ENCODE data around the gene LYZ. TPM values are rescaled to one million over a fixed set of nuclear protein-coding genes. Genes with fewer than 3 reads are reported as not detected.

The LYZ gene
- total and polyA plus RNA-seq, 2 donors (not counting 3 experiments of a cell fraction or from before 2014, with no cell fraction given) = not detected

- POLR2A ChIA-PET = no interaction called here
These were observed 49.2 kb upstream of the LYZ start for GRCh38 chr12:69298947-69299346.

More at GRCh38 chr12:69298947-69299346, 49.2 kb upstream of the LYZ start:
- Histone ChIP-seq H2AFZ (ENCODE audit: low read depth, low read length) (no peak overlapping the region), H3K9ac (replicated peaks; ENCODE audit: extremely low read depth, insufficient read depth, low read length) (no peak overlapping the region), H3K4me3 (replicated peaks in 1 of 3; ENCODE audit: insufficient read depth in 1 of 3, low read depth in 1 of 3, low read length in 3 of 3) (no peak overlapping the region), H4K20me1 (replicated peaks; ENCODE audit: control insufficient read depth, extremely low read depth, insufficient read depth, low read length) (no peaks in the 10 kb centered on the region), H3K79me2 (ENCODE audit: control insufficient read depth, insufficient read depth, low read length) (no peaks in the 10 kb centered on the region), H3K36me3 (ENCODE audit: control insufficient read depth in 2 of 2, extremely low read depth in 1 of 2, insufficient read depth in 2 of 2, low read length in 2 of 2) (no peaks in the 10 kb centered on the region), H3K9me1 (replicated peaks; ENCODE audit: control insufficient read depth, extremely low read depth, insufficient read depth, low read length) (no peaks in the 10 kb centered on the region), H3K4me1 (ENCODE audit: control insufficient read depth, extremely low read depth, insufficient read depth, low read length) (no peaks in the 10 kb centered on the region), H3K4me2 (ENCODE audit: insufficient read depth, low read length) (no peak overlapping the region), H3K27me3 (ENCODE audit: control insufficient read depth in 2 of 2, insufficient read depth in 2 of 2, low read length in 2 of 2) (peaks cover 9 to 25% of the 10 kb centered on the region in 2 experiments), H3K9me3 (replicated peaks; ENCODE audit: control insufficient read depth, insufficient read depth, low read length) (no peaks in the 10 kb centered on the region), H3K27ac (ENCODE audit: insufficient read depth, low read depth, low read length) (no peak overlapping the region)
- DNase-seq (ENCODE audit: low read depth, low spot score) (no peak), FAIRE-seq (no peak)
- intact Hi-C loops (cut with micrococcal nuclease) (no loop called here), dilution Hi-C loops (cut with MboI; ENCODE audit: extremely low pct_ligation_motif_present, low sequenced_read_pairs) (no loop called here)
- TF ChIP-seq POLR2A (IDR thresholded peaks at IDR 0.05; ENCODE audit: low read depth, low read length) (no peak), CTCF (IDR thresholded peaks at IDR 0.05; ENCODE audit: extremely low read depth in 1 of 2, insufficient read depth in 1 of 2, low read depth in 1 of 2, low read length in 2 of 2) (no peak), FOS (IDR thresholded peaks at IDR 0.05; ENCODE audit: borderline replicate concordance, insufficient read depth, low read length) (no peak), EZH2 (IDR thresholded peaks at IDR 0.05; ENCODE audit: borderline replicate concordance, low read depth, low read length, severe bottlenecking) (no peak), GATA2 (IDR thresholded peaks at IDR 0.05; ENCODE audit: insufficient read depth, insufficient read length, low read depth, low read length) (no peak), MAX (IDR thresholded peaks at IDR 0.05; ENCODE audit: insufficient read depth, insufficient read length) (no peak), MYC (IDR thresholded peaks at IDR 0.05; ENCODE audit: low read depth, low read length) (no peak), JUN (IDR thresholded peaks at IDR 0.05; ENCODE audit: borderline replicate concordance, insufficient read depth, insufficient read length, low read depth) (no peak), POLR2AphosphoS5 (IDR thresholded peaks at IDR 0.05; ENCODE audit: insufficient read depth, low read depth, low read length) (no peak)
- CTCF ChIA-PET = interaction anchor here (2.0 kb wide), 1 partner anchor 9 kb away, joined by 9 read pairs; no protein-coding TSS in a partner anchor
- no TSS peak for BruUV-seq (replicated peaks)
